Nephron (organoid): Measurements from ENCODE around the gene AMFR.

Experiments
- H3K27ac Mint-ChIP-seq, 3 experiments: 2 replicates each; pipeline ENCODE4 v1.8.0; 2020; ENCODE audit warnings: mixed read lengths in 3 of 3, mild to moderate bottlenecking in 2 of 3, moderate library complexity in 1 of 3
- H3K27me3 Mint-ChIP-seq: 2 replicates; pipeline ENCODE4 v1.8.0; 2021; ENCODE audit warnings: low read depth, mild to moderate bottlenecking, moderate library complexity, mixed read lengths
- H3K36me3 Mint-ChIP-seq: 2 replicates; pipeline ENCODE4 v1.8.0; 2020; ENCODE audit warnings: low read depth, mixed read lengths
- H3K4me1 Mint-ChIP-seq: 2 replicates; pipeline ENCODE4 v1.8.0; 2020; ENCODE audit warnings: mixed read lengths
- H3K4me3 Mint-ChIP-seq, 3 experiments: 2 replicates each; pipeline ENCODE4 v1.8.0; 2020; ENCODE audit warnings: mild to moderate bottlenecking in 3 of 3, mixed read lengths in 3 of 3, moderate library complexity in 2 of 3
- H3K9me3 Mint-ChIP-seq: 2 replicates; pipeline ENCODE4 v1.8.0; 2020; ENCODE audit warnings: mixed read lengths
- CTCF ChIP-seq, 3 experiments: fragments of 200-600 bp; sonication (generic); IDR thresholded peaks; one replicate each; pipeline ENCODE4 v1.5.0; 2021; ENCODE audit warnings: antibody characterized with exemption in 3 of 3; ENCODE audit not compliant: unreplicated experiment in 3 of 3

Gene AMFR

GRCh38 chr16:56331915-56332314 lies 93.4 kb downstream of the AMFR start:
- H3K36me3 Mint-ChIP-seq: no peaks in the 10 kb centered on the region
- no peak overlapping the region for H3K27ac Mint-ChIP-seq
- TF ChIP-seq CTCF (IDR thresholded peaks at IDR 0.05; ENCODE audit: unreplicated experiment in 3 of 3): no peak
- no peaks in the 10 kb centered on the region for H3K4me1 Mint-ChIP-seq
- H3K9me3 Mint-ChIP-seq: no peaks in the 10 kb centered on the region
- peaks cover 4% of the 10 kb centered on the region for H3K27me3 Mint-ChIP-seq
- no peak overlapping the region for H3K4me3 Mint-ChIP-seq

- TF ChIP-seq CTCF (IDR thresholded peaks at IDR 0.05; ENCODE audit: unreplicated experiment in 3 of 3): no peak
- no peaks in the 10 kb centered on the region for H3K4me1 Mint-ChIP-seq
These were observed 93.9 kb downstream of the AMFR start for GRCh38 chr16:56331399-56331798.

GRCh38 chr16:56330476-56330875 lies 94.9 kb downstream of the AMFR start:
- Mint-ChIP-seq H3K4me3 (no peak overlapping the region), H3K27ac (no peak overlapping the region)
- TF ChIP-seq CTCF (IDR thresholded peaks at IDR 0.05; ENCODE audit: unreplicated experiment in 3 of 3): no peak

More at GRCh38 chr16:56331399-56331798, 93.9 kb downstream of the AMFR start:
- H3K27ac Mint-ChIP-seq: no peak overlapping the region
- no peaks in the 10 kb centered on the region for H3K36me3 Mint-ChIP-seq
- H3K4me3 Mint-ChIP-seq: no peak overlapping the region
- H3K9me3 Mint-ChIP-seq: no peaks in the 10 kb centered on the region
- peaks cover 4% of the 10 kb centered on the region for H3K27me3 Mint-ChIP-seq

GRCh38 chr16:56329887-56330286 lies 95.5 kb downstream of the AMFR start:
- Mint-ChIP-seq H3K27me3 (peaks cover 4% of the 10 kb centered on the region), H3K36me3 (no peaks in the 10 kb centered on the region), H3K4me1 (no peaks in the 10 kb centered on the region), H3K4me3 (no peak overlapping the region), H3K9me3 (no peaks in the 10 kb centered on the region), H3K27ac (no peak overlapping the region)
- TF ChIP-seq CTCF (IDR thresholded peaks at IDR 0.05; ENCODE audit: unreplicated experiment in 3 of 3): no peak

More at GRCh38 chr16:56330476-56330875, 94.9 kb downstream of the AMFR start:
- no peaks in the 10 kb centered on the region for H3K4me1 Mint-ChIP-seq
- H3K36me3 Mint-ChIP-seq: no peaks in the 10 kb centered on the region
- no peaks in the 10 kb centered on the region for H3K9me3 Mint-ChIP-seq
- peaks cover 4% of the 10 kb centered on the region for H3K27me3 Mint-ChIP-seq

GRCh38 chr16:56328276-56329022 lies 96.9 kb downstream of the AMFR start:
- Mint-ChIP-seq H3K4me1 (no peaks in the 10 kb centered on the region), H3K27me3 (peaks cover 2% of the 10 kb centered on the region), H3K36me3 (no peaks in the 10 kb centered on the region), H3K4me3 (no peak overlapping the region), H3K9me3 (no peaks in the 10 kb centered on the region), H3K27ac (no peak overlapping the region)
- TF ChIP-seq CTCF (IDR thresholded peaks at IDR 0.05; ENCODE audit: unreplicated experiment in 3 of 3): no peak

GRCh38 chr16:56327929-56328258 lies 97.5 kb downstream of the AMFR start:
- Mint-ChIP-seq H3K27me3 (no peaks in the 10 kb centered on the region), H3K36me3 (no peaks in the 10 kb centered on the region), H3K27ac (no peak overlapping the region), H3K4me3 (no peak overlapping the region), H3K9me3 (no peaks in the 10 kb centered on the region), H3K4me1 (no peaks in the 10 kb centered on the region)
- TF ChIP-seq CTCF (IDR thresholded peaks at IDR 0.05; ENCODE audit: unreplicated experiment in 3 of 3): no peak
